ENCODE measurements around the gene KRTCAP2.
A peak's percentile ranks its signal among the peaks of the same experiment; 100 is the strongest.
"Not testable (repeated sequence)": the region's sequence is repeated elsewhere in the genome, so short reads cannot be mapped to it uniquely, and the experiment has no call there.

KRTCAP2 gene

GRCh38 chr1:155181371-155182051, 8.4 kb upstream of the KRTCAP2 start:
- DNase-seq = no peak

GRCh38 chr1:155179112-155180031, 6.3 kb upstream of the KRTCAP2 start:
- DNase-seq = no peak

GRCh38 chr1:155178441-155179111, 5.5 kb upstream of the KRTCAP2 start:
- DNase-seq = no peak

- DNase-seq = no peak
Observed at GRCh38 chr1:155177918-155178281, 4.8 kb upstream of the KRTCAP2 start.

- no peak for DNase-seq
Observed at GRCh38 chr1:155177192-155177917, 4.3 kb upstream of the KRTCAP2 start.

GRCh38 chr1:155176544-155177071, 3.5 kb upstream of the KRTCAP2 start:
- peak; percentile 67 for DNase-seq

GRCh38 chr1:155175927-155176371, 2.8 kb upstream of the KRTCAP2 start:
- no peak for DNase-seq

- no peak for DNase-seq
Observed at GRCh38 chr1:155175281-155175926, 2.3 kb upstream of the KRTCAP2 start.

- DNase-seq = peak; percentile 52
Observed at GRCh38 chr1:155174324-155175280, 1.5 kb upstream of the KRTCAP2 start.

GRCh38 chr1:155173478-155174323, 597 bp upstream of the KRTCAP2 start, which contains the start of gene TRIM46:
Gene TRIM46, plus strand, starts transcription at chr1:155173849. Its CDS starts 118 bp downstream, at chr1:155173967.
- DNase-seq = peak; percentile 84

GRCh38 chr1:155171836-155172731, 1.0 kb downstream of the KRTCAP2 start:
- DNase-seq = no peak

- no peak for DNase-seq
Observed at GRCh38 chr1:155170806-155171205, 2.3 kb downstream of the KRTCAP2 start.

- DNase-seq = no peak
Observed at GRCh38 chr1:155170101-155170785, 2.9 kb downstream of the KRTCAP2 start.

GRCh38 chr1:155169541-155169940, 3.6 kb downstream of the KRTCAP2 start:
- no peak for DNase-seq

GRCh38 chr1:155168456-155169210, 4.5 kb downstream of the KRTCAP2 start:
- no peak for DNase-seq

- DNase-seq = not testable (repeated sequence)
Observed at GRCh38 chr1:155168105-155168445, 5.0 kb downstream of the KRTCAP2 start.

Data from fibroblast of upper back skin (primary cell).